Neuronal stem cell (in vitro differentiated cells): Measurements from ENCODE around the gene PNLDC1.
"Not testable (repeated sequence)": the region's sequence is repeated elsewhere in the genome, so short reads cannot be mapped to it uniquely, and the experiment has no call there.

Experiments
- DNase-seq: peaks from one replicate; pipeline ENCODE4 v3.0.0-alpha.2; 2013; ENCODE audit warnings: low spot score
- H2AFZ ChIP-seq: one replicate; pipeline ENCODE4 v1.6.1; 2013; ENCODE audit warnings: mild to moderate bottlenecking, low read length, inconsistent platforms
- H2AK5ac ChIP-seq: 2 replicates; pipeline ENCODE4 v1.6.1; 2013; ENCODE audit warnings: low read depth, mild to moderate bottlenecking, inconsistent platforms, low read length, moderate library complexity, mixed read lengths
- H2BK120ac ChIP-seq: 2 replicates; pipeline ENCODE4 v1.6.1; 2013; ENCODE audit warnings: low read depth, mild to moderate bottlenecking, inconsistent platforms, low read length, moderate library complexity, mixed read lengths
- H2BK12ac ChIP-seq: one replicate; pipeline ENCODE4 v1.6.1; 2013; ENCODE audit warnings: low read length, inconsistent platforms
- H2BK15ac ChIP-seq: 2 replicates; pipeline ENCODE4 v1.6.1; 2013; ENCODE audit warnings: mild to moderate bottlenecking, low read length, inconsistent platforms, mixed read lengths
- H2BK5ac ChIP-seq: one replicate; pipeline ENCODE4 v1.6.1; 2013; ENCODE audit warnings: inconsistent platforms, mild to moderate bottlenecking, low read length, moderate library complexity
- H3K14ac ChIP-seq: one replicate; pipeline ENCODE4 v1.6.1; 2013; ENCODE audit warnings: low read length, inconsistent platforms
- H3K18ac ChIP-seq: 2 replicates; pipeline ENCODE4 v1.6.1; 2013; ENCODE audit warnings: low read length, inconsistent platforms
- H3K23ac ChIP-seq: 2 replicates; pipeline ENCODE4 v1.6.1; 2013; ENCODE audit warnings: low read depth, mild to moderate bottlenecking, mixed read lengths, low read length, inconsistent platforms; ENCODE audit not compliant: poor library complexity
- H3K27ac ChIP-seq: replicated peaks from 3 replicates; pipeline ENCODE4 v1.5.1; 2013; ENCODE audit warnings: low read length, inconsistent platforms
- H3K27me3 ChIP-seq, 3 experiments: 2 replicates each; pipeline ENCODE4 v1.6.1; 2013; ENCODE audit warnings: low read length in 3 of 3, mild to moderate bottlenecking in 2 of 3, inconsistent platforms in 1 of 3, low read depth in 1 of 3, mixed read lengths in 1 of 3, moderate library complexity in 1 of 3; ENCODE audit not compliant: control insufficient read depth in 3 of 3, insufficient read depth in 3 of 3
- H3K36me3 ChIP-seq, 2 donors: replicated peaks in 1 of 2; 2 replicates each; pipeline ENCODE4 v1.6.1; 2013; ENCODE audit warnings: low read length in 2 of 2; ENCODE audit not compliant: control insufficient read depth in 2 of 2, insufficient read depth in 2 of 2
- H3K4ac ChIP-seq: 2 replicates; pipeline ENCODE4 v1.6.1; 2013; ENCODE audit warnings: inconsistent platforms, mild to moderate bottlenecking, low read length, moderate library complexity
- H3K4me1 ChIP-seq, 2 donors: 1 replicate in 1 of 2; 2 replicates in 1 of 2; pipeline ENCODE4 v1.6.1; 2013; ENCODE audit warnings: low read length in 2 of 2, low read depth in 1 of 2; ENCODE audit not compliant: control insufficient read depth in 2 of 2, insufficient read depth in 1 of 2
- H3K4me2 ChIP-seq: one replicate; pipeline ENCODE4 v1.6.1; 2013; ENCODE audit warnings: mild to moderate bottlenecking, low read length, inconsistent platforms; ENCODE audit not compliant: insufficient read depth, poor library complexity, severe bottlenecking
- H3K4me3 ChIP-seq, 2 donors: 2 replicates each; pipeline ENCODE4 v1.5.1; 2013; ENCODE audit warnings: low read length in 2 of 2, mild to moderate bottlenecking in 2 of 2, inconsistent platforms in 1 of 2, moderate library complexity in 1 of 2
- H3K79me1 ChIP-seq: one replicate; pipeline ENCODE4 v1.6.1; 2013; ENCODE audit warnings: low read depth, mild to moderate bottlenecking, inconsistent platforms, low read length, moderate library complexity
- H3K9ac ChIP-seq: one replicate; pipeline ENCODE4 v1.6.1; 2013; ENCODE audit warnings: mild to moderate bottlenecking, low read depth, low read length, inconsistent platforms; ENCODE audit not compliant: poor library complexity
- H3K9me3 ChIP-seq, 2 donors: replicated peaks in 1 of 2; 2 replicates each; pipeline versions ENCODE3 to v1.6.1; 2013; ENCODE audit warnings: low read length in 2 of 2, mild to moderate bottlenecking in 2 of 2, inconsistent platforms in 1 of 2, low read depth in 1 of 2, mixed read lengths in 1 of 2, moderate library complexity in 1 of 2; ENCODE audit not compliant: control insufficient read depth in 2 of 2, insufficient read depth in 1 of 2
- H4K8ac ChIP-seq: one replicate; pipeline ENCODE4 v1.6.1; 2013; ENCODE audit warnings: low read depth, mild to moderate bottlenecking, inconsistent platforms, low read length, moderate library complexity
- H4K91ac ChIP-seq: one replicate; pipeline ENCODE4 v1.6.1; 2013; ENCODE audit warnings: low read length, low read depth, mild to moderate bottlenecking, inconsistent platforms; ENCODE audit not compliant: poor library complexity
- WGBS, 2 donors: extraction: QIAGEN DNeasy Blood & Tissue Kit; methylation state at CpG; one replicate each; pipeline ENCODE4 v1.1.7; 2013; ENCODE audit warnings: missing lambda C conversion rate in 2 of 2, mixed read lengths in 1 of 2; ENCODE audit not compliant: insufficient read length in 2 of 2, insufficient replicate concordance in 1 of 2; ENCODE audit errors: extremely low coverage in 2 of 2; 5-methylcytosine and 5-hydroxymethylcytosine counted together

PNLDC1 gene

DNA sequence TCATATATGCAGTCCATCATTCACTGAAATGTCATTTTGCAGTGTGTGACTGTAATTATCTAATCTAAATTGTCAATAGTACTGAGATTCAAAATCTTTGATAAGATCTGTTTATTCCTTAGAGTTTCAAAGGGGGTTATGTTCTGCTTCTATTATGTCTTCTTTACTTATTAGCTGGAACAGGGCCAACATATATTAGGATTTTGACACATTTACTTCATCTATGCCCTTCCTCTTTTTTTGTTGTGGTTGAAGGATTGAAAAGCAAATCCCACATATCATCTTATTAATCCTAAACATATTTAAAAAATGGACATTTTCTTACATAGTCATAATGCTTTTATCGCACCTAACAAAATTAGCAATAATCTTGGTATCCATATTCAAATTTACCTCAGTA is 60.4 kb downstream of the PNLDC1 start:
- Histone ChIP-seq H2AFZ (no peak overlapping the region), H3K9ac (no peak overlapping the region), H3K27ac (no peak overlapping the region), H2BK5ac (no peak overlapping the region), H3K14ac (no peak overlapping the region), H3K18ac (no peak overlapping the region), H4K8ac (no peak overlapping the region), H4K91ac (no peak overlapping the region), H3K4me2 (no peak overlapping the region), H2BK12ac (no peak overlapping the region), H3K23ac (no peak overlapping the region), H3K27me3 (peaks cover 0 to under 1% (median 0%) of the 10 kb centered on the region in 3 experiments), H2BK120ac (no peak overlapping the region), H3K4ac (no peak overlapping the region), H3K79me1 (no peaks in the 10 kb centered on the region), H2AK5ac (no peak overlapping the region), H3K9me3 (peaks cover 0 to 2% of the 10 kb centered on the region in 2 donors), H3K4me3 (no peak overlapping the region), H3K4me1 (no peaks in the 10 kb centered on the region), H2BK15ac (no peak overlapping the region), H3K36me3 (no peaks in the 10 kb centered on the region)
- WGBS, 2 donors = no CpG with 5 or more reads among the region's 1 CpG
- DNase-seq = no peak

DNA sequence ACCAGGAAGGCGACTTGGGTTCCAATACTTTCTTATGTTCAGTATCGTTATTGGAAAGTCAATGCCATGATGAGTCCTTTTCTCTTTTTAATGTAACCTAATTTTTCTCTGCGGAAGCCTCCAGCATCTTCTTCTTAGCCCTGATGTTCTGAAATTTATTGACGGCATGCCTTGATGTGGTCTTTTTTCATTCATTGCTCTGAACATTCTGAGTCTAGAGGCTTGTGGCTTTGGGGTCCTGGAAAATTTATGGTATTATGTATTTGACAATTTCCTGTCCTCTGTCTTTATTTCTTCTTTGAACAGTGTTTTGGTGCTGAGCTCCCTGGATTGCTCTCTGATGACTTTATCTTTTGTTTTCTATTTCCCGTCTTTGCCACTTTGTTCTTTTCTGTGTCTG is 62.0 kb downstream of the PNLDC1 start:
- Histone ChIP-seq H4K8ac (no peak overlapping the region), H3K36me3 (no peaks in the 10 kb centered on the region), H3K14ac (no peak overlapping the region), H3K9ac (no peak overlapping the region), H3K79me1 (no peaks in the 10 kb centered on the region), H3K4ac (no peak overlapping the region), H2BK5ac (no peak overlapping the region), H4K91ac (no peak overlapping the region), H3K27ac (no peak overlapping the region), H3K18ac (no peak overlapping the region), H2AK5ac (no peak overlapping the region), H2AFZ (no peak overlapping the region), H2BK12ac (no peak overlapping the region), H3K4me3 (no peak overlapping the region), H3K27me3 (peaks cover 0 to 2% (median 0%) of the 10 kb centered on the region in 3 experiments), H3K4me2 (no peak overlapping the region), H3K9me3 (peaks cover 0 to 2% of the 10 kb centered on the region in 2 donors), H2BK15ac (no peak overlapping the region), H3K23ac (no peak overlapping the region), H2BK120ac (no peak overlapping the region), H3K4me1 (no peaks in the 10 kb centered on the region)
- WGBS, 2 donors = no CpG with 5 or more reads among the region's 5 CpGs
- DNase-seq = no peak

DNA sequence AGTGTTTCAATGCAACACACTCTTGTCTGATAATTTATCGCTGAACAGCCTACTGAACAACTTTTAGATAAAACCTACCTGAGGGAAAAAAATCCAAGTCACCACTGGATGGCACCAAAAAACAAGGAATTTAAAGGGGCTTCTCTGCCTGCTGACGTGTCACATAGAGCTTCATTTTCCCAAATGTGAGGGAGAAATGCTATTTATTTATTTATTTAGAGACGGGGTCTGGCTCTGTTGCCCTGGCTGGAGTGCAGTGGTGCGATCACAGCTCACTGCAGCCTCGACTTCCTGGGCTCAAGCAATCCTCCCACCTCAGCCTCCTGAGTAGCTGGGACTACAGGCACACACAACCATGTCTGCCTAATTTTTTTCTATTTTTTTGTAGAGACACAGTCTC is 63.3 kb downstream of the PNLDC1 start:
- not testable (repeated sequence) for H3K4me1 ChIP-seq, H3K27me3 ChIP-seq, H3K4me2 ChIP-seq, H4K91ac ChIP-seq, H2BK15ac ChIP-seq, H3K4ac ChIP-seq, H3K23ac ChIP-seq, H3K14ac ChIP-seq, H3K9ac ChIP-seq, H2BK120ac ChIP-seq, H3K27ac ChIP-seq, H2BK5ac ChIP-seq, H2AK5ac ChIP-seq, H3K9me3 ChIP-seq, H4K8ac ChIP-seq, H3K18ac ChIP-seq, H2AFZ ChIP-seq, H3K36me3 ChIP-seq, H2BK12ac ChIP-seq, H3K79me1 ChIP-seq, H3K4me3 ChIP-seq
- WGBS, 2 donors = no CpG with 5 or more reads among the region's 5 CpGs
- peak; percentile 48 for DNase-seq

DNA sequence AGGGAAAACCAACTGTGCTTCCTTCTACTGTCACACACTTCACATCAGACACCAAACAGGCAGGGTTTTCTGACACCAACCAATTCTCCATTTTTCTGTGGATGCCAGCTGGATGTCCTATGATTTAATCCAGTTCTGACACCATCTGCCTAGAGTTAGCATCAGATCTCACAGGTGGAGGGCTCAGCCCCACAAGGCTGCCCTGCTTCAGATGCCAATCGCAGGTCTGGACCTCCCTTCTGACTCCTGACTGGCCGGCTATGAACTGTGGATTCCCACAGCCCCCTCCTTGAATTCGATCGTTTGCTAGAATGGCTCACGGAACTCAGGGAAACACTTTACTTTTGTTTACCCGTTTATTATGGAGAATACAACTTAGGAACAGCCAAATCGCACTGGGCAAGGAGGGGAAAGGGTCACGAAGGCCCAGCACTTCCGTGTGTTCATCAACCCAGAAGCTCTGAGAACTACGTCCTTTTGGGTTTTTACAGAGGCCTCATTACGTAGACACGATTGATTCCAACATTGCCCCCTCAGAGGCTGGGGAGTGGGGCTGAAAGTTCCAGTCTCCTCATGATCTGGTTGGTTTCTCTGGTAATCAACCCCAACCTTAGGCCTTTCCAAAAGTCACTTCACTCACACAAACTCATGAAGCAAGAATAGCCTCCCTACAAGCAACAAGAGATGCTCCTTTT is 65.3 kb downstream of the PNLDC1 start:
- no peaks in the 10 kb centered on the region for H3K4me1 ChIP-seq
- H2BK15ac ChIP-seq = no peak overlapping the region
- no peak overlapping the region for H2AFZ ChIP-seq
- no peaks in the 10 kb centered on the region for H3K36me3 ChIP-seq
- no peak overlapping the region for H4K8ac ChIP-seq
- no peak overlapping the region for H3K4me2 ChIP-seq
- no peaks in the 10 kb centered on the region for H3K9me3 ChIP-seq
- no peak overlapping the region for H3K4me3 ChIP-seq
- H3K79me1 ChIP-seq = no peaks in the 10 kb centered on the region
- WGBS, 2 donors = no CpG with 5 or more reads among the region's 12 CpGs
- H3K9ac ChIP-seq = no peak overlapping the region
- no peak overlapping the region for H2BK120ac ChIP-seq
- no peak overlapping the region for H3K27ac ChIP-seq
- no peak overlapping the region for H2BK5ac ChIP-seq
- H3K4ac ChIP-seq = no peak overlapping the region
- no peak overlapping the region for H2BK12ac ChIP-seq
- H2AK5ac ChIP-seq = no peak overlapping the region
- peaks cover 0 to 5% (median 0%) of the 10 kb centered on the region in 3 experiments for H3K27me3 ChIP-seq
- no peak overlapping the region for H3K18ac ChIP-seq
- no peak overlapping the region for H3K14ac ChIP-seq
- H3K23ac ChIP-seq = no peak overlapping the region
- DNase-seq = no peak
- no peak overlapping the region for H4K91ac ChIP-seq
